Uterus (tissue), 2 donors: Measurements from ENCODE around the gene CATSPERE.

Experiments used
- POLR2A ChIP-seq, 2 donors: fragments of 450-650 bp; IDR thresholded peaks; one replicate each; pipeline ENCODE4 v1.6.1; 2016; ENCODE audit warnings: antibody characterized with exemption in 2 of 2, mild to moderate bottlenecking in 1 of 2, moderate library complexity in 1 of 2
- TF ChIP-seq, protein P1 (sequence below), 4 experiments: fragments of 200-600 bp in 2 of 4; fragments of 450-650 bp in 2 of 4; sonication (generic) in 2 of 4; IDR thresholded peaks; one replicate each; pipeline ENCODE4 v1.5.1; 2016 to 2019; ENCODE audit warnings: antibody characterized with exemption in 4 of 4, mild to moderate bottlenecking in 2 of 4, moderate library complexity in 1 of 4

DNA sequence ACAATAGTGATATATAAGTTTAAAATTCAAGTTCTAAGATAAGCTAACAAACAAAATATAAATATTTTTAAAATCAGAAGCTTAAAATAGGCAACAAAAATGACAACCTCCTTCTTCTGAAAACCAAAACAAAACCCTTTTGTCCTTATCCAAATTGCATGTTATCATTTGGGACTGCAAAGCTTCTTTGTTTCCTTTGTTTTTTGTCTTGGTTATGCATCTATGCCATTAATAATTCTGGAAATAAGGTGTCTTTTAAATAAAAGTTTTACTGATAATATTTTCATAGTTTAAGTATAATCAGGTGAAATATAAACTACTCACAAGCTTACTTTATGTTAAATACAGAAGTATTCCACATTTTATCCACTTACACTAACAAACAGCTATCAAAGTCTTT is 29.9 kb upstream of the CATSPERE start:
- TF ChIP-seq POLR2A (IDR thresholded peaks at IDR 0.05): no peak
- TF ChIP-seq, protein P1, sequence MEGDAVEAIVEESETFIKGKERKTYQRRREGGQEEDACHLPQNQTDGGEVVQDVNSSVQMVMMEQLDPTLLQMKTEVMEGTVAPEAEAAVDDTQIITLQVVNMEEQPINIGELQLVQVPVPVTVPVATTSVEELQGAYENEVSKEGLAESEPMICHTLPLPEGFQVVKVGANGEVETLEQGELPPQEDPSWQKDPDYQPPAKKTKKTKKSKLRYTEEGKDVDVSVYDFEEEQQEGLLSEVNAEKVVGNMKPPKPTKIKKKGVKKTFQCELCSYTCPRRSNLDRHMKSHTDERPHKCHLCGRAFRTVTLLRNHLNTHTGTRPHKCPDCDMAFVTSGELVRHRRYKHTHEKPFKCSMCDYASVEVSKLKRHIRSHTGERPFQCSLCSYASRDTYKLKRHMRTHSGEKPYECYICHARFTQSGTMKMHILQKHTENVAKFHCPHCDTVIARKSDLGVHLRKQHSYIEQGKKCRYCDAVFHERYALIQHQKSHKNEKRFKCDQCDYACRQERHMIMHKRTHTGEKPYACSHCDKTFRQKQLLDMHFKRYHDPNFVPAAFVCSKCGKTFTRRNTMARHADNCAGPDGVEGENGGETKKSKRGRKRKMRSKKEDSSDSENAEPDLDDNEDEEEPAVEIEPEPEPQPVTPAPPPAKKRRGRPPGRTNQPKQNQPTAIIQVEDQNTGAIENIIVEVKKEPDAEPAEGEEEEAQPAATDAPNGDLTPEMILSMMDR (IDR thresholded peaks at IDR 0.05): no peak
